Measurements from ENCODE around the gene NFIB.

DNA sequence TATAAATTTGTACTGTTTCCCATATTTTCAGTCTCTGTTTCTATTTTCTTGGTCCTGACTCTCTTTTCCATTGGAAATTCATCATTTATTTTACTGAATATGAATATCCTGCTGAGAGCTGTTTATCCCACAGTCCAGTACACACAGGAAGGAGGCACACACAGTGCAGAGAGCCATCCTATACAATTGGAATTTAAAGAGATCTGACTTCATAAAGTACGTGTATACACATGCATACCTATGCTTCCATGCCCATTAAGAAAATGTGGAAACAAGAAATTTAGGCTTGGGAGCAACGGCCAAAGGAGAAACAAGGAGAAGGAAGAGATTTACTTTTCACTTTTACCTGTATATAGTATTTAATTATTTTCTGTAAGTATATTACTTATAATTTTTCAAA is 99.2 kb downstream of the NFIB start:
- TF ChIP-seq EZH2 (IDR thresholded peaks at IDR 0.05; ENCODE audit: low read depth): no peak
- no peak for TF ChIP-seq CTCF (conservative IDR thresholded peaks at IDR 0.05)

Data from PC-9 (cell line).